ENCODE data around the gene BMPER.

DNA sequence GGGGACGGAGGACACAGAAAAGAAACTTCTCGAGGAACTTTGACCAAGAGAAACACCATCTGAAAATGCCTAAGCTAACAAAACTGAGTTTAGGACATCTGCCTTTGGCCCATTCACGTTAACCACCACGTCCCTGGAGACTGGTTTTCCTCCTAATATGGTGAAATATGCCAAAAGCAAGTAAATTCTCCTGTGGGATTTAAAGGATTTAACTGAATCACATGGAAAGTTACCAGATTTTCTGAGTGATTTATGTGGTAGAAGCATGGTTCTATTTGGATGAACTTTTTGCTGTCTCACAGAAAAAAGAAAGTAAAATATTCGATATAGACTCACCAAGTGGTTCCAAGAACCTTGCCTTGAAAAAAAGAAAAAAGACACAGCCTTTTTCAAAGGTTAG lies 30.4 kb upstream of the BMPER start:
- TF ChIP-seq, protein P1, sequence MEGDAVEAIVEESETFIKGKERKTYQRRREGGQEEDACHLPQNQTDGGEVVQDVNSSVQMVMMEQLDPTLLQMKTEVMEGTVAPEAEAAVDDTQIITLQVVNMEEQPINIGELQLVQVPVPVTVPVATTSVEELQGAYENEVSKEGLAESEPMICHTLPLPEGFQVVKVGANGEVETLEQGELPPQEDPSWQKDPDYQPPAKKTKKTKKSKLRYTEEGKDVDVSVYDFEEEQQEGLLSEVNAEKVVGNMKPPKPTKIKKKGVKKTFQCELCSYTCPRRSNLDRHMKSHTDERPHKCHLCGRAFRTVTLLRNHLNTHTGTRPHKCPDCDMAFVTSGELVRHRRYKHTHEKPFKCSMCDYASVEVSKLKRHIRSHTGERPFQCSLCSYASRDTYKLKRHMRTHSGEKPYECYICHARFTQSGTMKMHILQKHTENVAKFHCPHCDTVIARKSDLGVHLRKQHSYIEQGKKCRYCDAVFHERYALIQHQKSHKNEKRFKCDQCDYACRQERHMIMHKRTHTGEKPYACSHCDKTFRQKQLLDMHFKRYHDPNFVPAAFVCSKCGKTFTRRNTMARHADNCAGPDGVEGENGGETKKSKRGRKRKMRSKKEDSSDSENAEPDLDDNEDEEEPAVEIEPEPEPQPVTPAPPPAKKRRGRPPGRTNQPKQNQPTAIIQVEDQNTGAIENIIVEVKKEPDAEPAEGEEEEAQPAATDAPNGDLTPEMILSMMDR (IDR thresholded peaks at IDR 0.05; ENCODE audit: control extremely low read depth in 1 of 3, insufficient read depth in 1 of 3, low read depth in 1 of 3, low read length in 3 of 3) = no peak
- TF ChIP-seq PHF8 (conservative IDR thresholded peaks at IDR 0.05; ENCODE audit: low read depth, low read length) (no peak), ZNF274 (IDR thresholded peaks at IDR 0.05; ENCODE audit: borderline replicate concordance, extremely low read depth, low read length) (no peak), GTF2F1 (IDR thresholded peaks at IDR 0.05; ENCODE audit: borderline replicate concordance, low read depth, low read length) (no peak), JUND (IDR thresholded peaks at IDR 0.05; ENCODE audit: low read length) (no peak), POLR2A (IDR thresholded peaks at IDR 0.05; ENCODE audit: control extremely low read depth in 1 of 2, low read depth in 2 of 2, low read length in 2 of 2) (no peak), CTBP2 (IDR thresholded peaks at IDR 0.05; ENCODE audit: borderline replicate concordance, insufficient read depth, insufficient read length, low read length) (no peak), YY1 (IDR thresholded peaks at IDR 0.05; ENCODE audit: low read depth, low read length) (no peak), SP1 (IDR thresholded peaks at IDR 0.05; ENCODE audit: low read depth, low read length) (no peak), SIN3A (conservative IDR thresholded peaks at IDR 0.05 in 1 of 2, IDR thresholded peaks at IDR 0.05 in 1 of 2; ENCODE audit: low read depth in 1 of 2, low read length in 2 of 2) (no peak), CHD1 (IDR thresholded peaks at IDR 0.05; ENCODE audit: low read depth, low read length) (no peak), EZH2 (IDR thresholded peaks at IDR 0.05; ENCODE audit: low read depth, low read length, severe bottlenecking) (no peak)

Data from H1 (cell line).